Neural progenitor cell (in vitro differentiated cells): ENCODE measurements around the gene PNCK. TPM values are rescaled to one million over a fixed set of nuclear protein-coding genes. Genes with fewer than 3 reads are reported as not detected.

Source experiments
- DNase-seq: peaks from one replicate; pipeline ENCODE4 v3.0.0-alpha.2; 2016; ENCODE audit warnings: low spot score
- H2AFZ ChIP-seq: fragments of 200-600 bp; sonication (generic); replicated peaks from 2 replicates; pipeline ENCODE4 v1.6.1; 2016; ENCODE audit warnings: antibody characterized with exemption
- H3F3A ChIP-seq: fragments of 200-600 bp; sonication (generic); 2 replicates; pipeline ENCODE4 v1.6.1; 2016; ENCODE audit warnings: antibody characterized with exemption, low read depth
- H3K27ac ChIP-seq: fragments of 200-600 bp; sonication (generic); 2 replicates; pipeline ENCODE4 v1.5.1; 2016; ENCODE audit warnings: mild to moderate bottlenecking
- H3K27me3 ChIP-seq: fragments of 200-600 bp; sonication (generic); 2 replicates; pipeline ENCODE4 v1.6.1; 2016; ENCODE audit warnings: mild to moderate bottlenecking, moderate library complexity
- H3K36me3 ChIP-seq: fragments of 200-600 bp; sonication (generic); 2 replicates; pipeline ENCODE4 v1.5.1; 2016
- H3K4me1 ChIP-seq: fragments of 200-600 bp; sonication (generic); 2 replicates; pipeline ENCODE4 v1.6.1; 2016; ENCODE audit warnings: mixed run types
- H3K4me2 ChIP-seq: fragments of 200-600 bp; sonication (generic); 2 replicates; pipeline ENCODE4 v1.6.1; 2016
- H3K4me3 ChIP-seq: fragments of 200-600 bp; sonication (generic); 2 replicates; pipeline ENCODE4 v1.5.1; 2016
- H3K79me2 ChIP-seq: fragments of 200-600 bp; sonication (generic); 2 replicates; pipeline ENCODE4 v1.6.1; 2016; ENCODE audit warnings: low read depth
- H3K9ac ChIP-seq: fragments of 200-600 bp; sonication (generic); 2 replicates; pipeline ENCODE4 v1.6.1; 2016
- H3K9me3 ChIP-seq: fragments of 200-600 bp; sonication (generic); 2 replicates; pipeline ENCODE4 v1.5.1; 2016; ENCODE audit warnings: low read depth
- H4K20me1 ChIP-seq: fragments of 200-600 bp; sonication (generic); 2 replicates; pipeline ENCODE4 v1.6.1; 2016; ENCODE audit warnings: low read depth
- H3K27ac Mint-ChIP-seq: 3 replicates; pipeline ENCODE4 v1.8.0; 2021; ENCODE audit warnings: mixed read lengths
- H3K27me3 Mint-ChIP-seq: 2 replicates; pipeline ENCODE4 v1.8.0; 2022; ENCODE audit warnings: low read depth, mild to moderate bottlenecking, inconsistent platforms, moderate library complexity, mixed read lengths; ENCODE audit not compliant: insufficient read depth
- H3K36me3 Mint-ChIP-seq: 3 replicates; pipeline ENCODE4 v1.8.0; 2021; ENCODE audit warnings: mixed read lengths
- H3K4me1 Mint-ChIP-seq: 3 replicates; pipeline ENCODE4 v1.8.0; 2021; ENCODE audit warnings: mixed read lengths
- H3K4me3 Mint-ChIP-seq: 3 replicates; pipeline ENCODE4 v1.8.0; 2021; ENCODE audit warnings: mild to moderate bottlenecking, moderate library complexity, mixed read lengths
- H3K9me3 Mint-ChIP-seq: 3 replicates; pipeline ENCODE4 v1.8.0; 2020; ENCODE audit warnings: mixed read lengths
- CTCF ChIP-seq: fragments of 200-600 bp; sonication (generic); IDR thresholded peaks from 2 replicates; pipeline ENCODE4 v1.5.1; 2017; ENCODE audit warnings: antibody characterized with exemption, mild to moderate bottlenecking
- EZH2 ChIP-seq: fragments of 200-600 bp; sonication (generic); IDR thresholded peaks from 2 replicates; pipeline ENCODE4 v1.6.1; 2017; ENCODE audit warnings: antibody characterized with exemption, mild to moderate bottlenecking, moderate library complexity
- EZH2phosphoT487 ChIP-seq: fragments of 200-600 bp; sonication (generic); IDR thresholded peaks from 2 replicates; pipeline ENCODE4 v1.6.1; 2017; ENCODE audit warnings: antibody characterized with exemption
- total RNA-seq: library from RNA; depleted of rRNA; stranded (reverse); fragments of >200 nt; gene quantifications from 2 replicates; pipeline ENCODE4 v1.2.3, GENCODE V29; 2015; ENCODE audit warnings: low replicate concordance

PNCK gene
- total RNA-seq, 1 donor from 2014 or later: 19.7 TPM

GRCh38 chrX:153702336-153703035, 28.9 kb upstream of the PNCK start:
- no peak overlapping the region for H2AFZ ChIP-seq
- H3K27me3 ChIP-seq: no peaks in the 10 kb centered on the region
- Mint-ChIP-seq H3K27ac (no peak overlapping the region), H3K27me3 (peaks cover 4% of the 10 kb centered on the region), H3K9me3 (peaks cover 30% of the 10 kb centered on the region), H3K36me3 (peaks cover 5% of the 10 kb centered on the region), H3K4me1 (no peaks in the 10 kb centered on the region), H3K4me3 (no peak overlapping the region)
- TF ChIP-seq EZH2 (no peak), CTCF (no peak), EZH2phosphoT487 (no peak)
- H3K4me3 ChIP-seq: no peak overlapping the region
- H3K27ac ChIP-seq: no peak overlapping the region
- H3K9me3 ChIP-seq: no peaks in the 10 kb centered on the region
- H3F3A ChIP-seq: peaks cover 4% of the 10 kb centered on the region
- H3K36me3 ChIP-seq: no peaks in the 10 kb centered on the region
- H3K4me2 ChIP-seq: no peak overlapping the region
- H3K4me1 ChIP-seq: no peaks in the 10 kb centered on the region
- DNase-seq: no peak
- no peaks in the 10 kb centered on the region for H3K79me2 ChIP-seq
- H3K9ac ChIP-seq: no peak overlapping the region
- H4K20me1 ChIP-seq: no peaks in the 10 kb centered on the region

- Histone ChIP-seq H3K4me2 (no peak overlapping the region), H3F3A (peaks cover 7% of the 10 kb centered on the region), H3K4me3 (no peak overlapping the region), H3K27ac (no peak overlapping the region), H3K9me3 (no peaks in the 10 kb centered on the region), H3K27me3 (no peaks in the 10 kb centered on the region), H2AFZ (no peak overlapping the region), H4K20me1 (peaks cover 7% of the 10 kb centered on the region), H3K9ac (no peak overlapping the region), H3K4me1 (no peaks in the 10 kb centered on the region), H3K36me3 (no peaks in the 10 kb centered on the region), H3K79me2 (no peaks in the 10 kb centered on the region)
- DNase-seq: no peak
- Mint-ChIP-seq H3K9me3 (peaks cover 33% of the 10 kb centered on the region), H3K36me3 (peaks cover 5% of the 10 kb centered on the region), H3K27ac (no peak overlapping the region), H3K27me3 (peaks cover 4% of the 10 kb centered on the region), H3K4me3 (no peak overlapping the region), H3K4me1 (no peaks in the 10 kb centered on the region)
- no peak for TF ChIP-seq EZH2phosphoT487
- TF ChIP-seq EZH2: no peak
- TF ChIP-seq CTCF: no peak
Measured at GRCh38 chrX:153701706-153702105, 28.1 kb upstream of the PNCK start.

GRCh38 chrX:153700967-153701366, 27.4 kb upstream of the PNCK start:
- Mint-ChIP-seq H3K36me3 (peaks cover 5% of the 10 kb centered on the region), H3K9me3 (peaks cover 29% of the 10 kb centered on the region), H3K4me1 (no peaks in the 10 kb centered on the region), H3K27ac (no peak overlapping the region), H3K27me3 (peaks cover 4% of the 10 kb centered on the region), H3K4me3 (no peak overlapping the region)
- no peaks in the 10 kb centered on the region for H3K79me2 ChIP-seq
- H3K4me1 ChIP-seq: no peaks in the 10 kb centered on the region
- no peaks in the 10 kb centered on the region for H3K36me3 ChIP-seq
- no peak overlapping the region for H3K27ac ChIP-seq
- peaks cover 14% of the 10 kb centered on the region for H4K20me1 ChIP-seq
- H3K9ac ChIP-seq: no peak overlapping the region
- H2AFZ ChIP-seq: no peak overlapping the region
- no peak for DNase-seq
- H3F3A ChIP-seq: peaks cover 7% of the 10 kb centered on the region
- H3K9me3 ChIP-seq: no peaks in the 10 kb centered on the region
- H3K4me2 ChIP-seq: no peak overlapping the region
- H3K27me3 ChIP-seq: no peaks in the 10 kb centered on the region
- TF ChIP-seq EZH2phosphoT487 (no peak), EZH2 (no peak), CTCF (no peak)
- H3K4me3 ChIP-seq: no peak overlapping the region
